Left kidney (tissue), 1 donor: ENCODE measurements around the gene SLC4A2. TPM values are rescaled to one million over a fixed set of nuclear protein-coding genes. Genes with fewer than 3 reads are reported as not detected.

Experiments used
- polyA plus RNA-seq: library from polyadenylated mRNA; unstranded; fragments of 120-200 nt; gene quantifications from one replicate; pipeline ENCODE4 v1.2.1, GENCODE V29; 2013; ENCODE audit not compliant: insufficient read length

The SLC4A2 gene
- polyA plus RNA-seq, 1 donor: 84.4 TPM

Other genes starting within 250 kb of the SLC4A2 start
- gene AOC1, start 207.1 kb upstream of the SLC4A2 start, polyA plus RNA-seq: 54.2 TPM
- gene KCNH2, start 81.3 kb upstream of the SLC4A2 start, polyA plus RNA-seq: 13.1 TPM
- 8.7 TPM for gene NOS3, start 68.6 kb upstream of the SLC4A2 start, polyA plus RNA-seq
- 3.0 TPM for gene ATG9B, start 35.1 kb upstream of the SLC4A2 start, polyA plus RNA-seq
- gene ABCB8, start 31.1 kb upstream of the SLC4A2 start, polyA plus RNA-seq: 28.4 TPM
- 2.3 TPM for gene ASIC3, start 11.1 kb upstream of the SLC4A2 start, polyA plus RNA-seq
- gene CDK5, start 1.7 kb upstream of the SLC4A2 start, polyA plus RNA-seq: 17.8 TPM
- 47.8 TPM for gene FASTK, start 21.2 kb downstream of the SLC4A2 start, polyA plus RNA-seq
- gene TMUB1, start 23.9 kb downstream of the SLC4A2 start, polyA plus RNA-seq: 19.7 TPM
- 65.0 TPM for gene AGAP3, start 26.9 kb downstream of the SLC4A2 start, polyA plus RNA-seq
- gene GBX1, start 108.1 kb downstream of the SLC4A2 start, polyA plus RNA-seq: 0.22 TPM
- not detected for gene ASB10, start 127.7 kb downstream of the SLC4A2 start, polyA plus RNA-seq
- not detected for gene H2BK1, start 150.9 kb downstream of the SLC4A2 start, polyA plus RNA-seq
- gene ABCF2, start 167.6 kb downstream of the SLC4A2 start, polyA plus RNA-seq: 24.6 TPM
- 21.2 TPM for gene CHPF2, start 172.9 kb downstream of the SLC4A2 start, polyA plus RNA-seq
- gene SMARCD3, start 189.1 kb downstream of the SLC4A2 start, polyA plus RNA-seq: 80.6 TPM